ENCODE results near the gene SCGN. TPM values are rescaled to one million over a fixed set of nuclear protein-coding genes. Genes with fewer than 3 reads are reported as not detected.

Gene SCGN
- total RNA-seq, 3 donors from 2014 or later = not detected

DNA sequence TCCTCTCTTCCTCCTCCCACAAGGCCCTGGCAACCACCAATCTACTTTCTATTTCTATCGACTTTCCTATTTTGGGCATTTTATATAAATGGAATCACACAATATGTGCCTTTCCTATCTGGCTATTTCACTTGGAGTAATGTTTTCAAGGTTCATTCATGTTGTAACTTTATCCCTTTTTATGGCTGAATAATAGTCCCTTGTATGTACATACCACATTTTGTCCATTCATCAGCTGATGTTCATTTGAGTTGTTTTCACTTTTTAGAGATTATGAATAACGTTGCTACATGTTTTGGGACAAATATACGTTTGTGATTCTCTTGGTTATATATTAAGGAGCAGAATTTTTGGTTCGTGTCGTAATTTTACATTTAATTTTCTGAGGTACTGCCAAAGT lies 33.9 kb downstream of the SCGN start:
- H3K27me3 Mint-ChIP-seq (ENCODE audit: low read depth) = peaks cover 25% of the 10 kb centered on the region
- no peak for ATAC-seq
- DNase-seq = no peak

GRCh38 chr6:25686856-25687255 lies 34.8 kb downstream of the SCGN start:
- ATAC-seq (no peak), DNase-seq (no peak)
- Mint-ChIP-seq H3K36me3 (ENCODE audit: insufficient read depth) (no peaks in the 10 kb centered on the region), H3K27me3 (ENCODE audit: low read depth) (peaks cover 31% of the 10 kb centered on the region), H3K4me1 (ENCODE audit: low read depth) (no peaks in the 10 kb centered on the region), H3K9me3 (no peaks in the 10 kb centered on the region), H3K4me3 (no peak overlapping the region)

More for the DNA sequence above, 33.9 kb downstream of the SCGN start:
- Mint-ChIP-seq H3K9me3 (no peaks in the 10 kb centered on the region), H3K36me3 (ENCODE audit: insufficient read depth) (no peaks in the 10 kb centered on the region), H3K4me1 (ENCODE audit: low read depth) (no peaks in the 10 kb centered on the region), H3K4me3 (no peak overlapping the region)

DNA sequence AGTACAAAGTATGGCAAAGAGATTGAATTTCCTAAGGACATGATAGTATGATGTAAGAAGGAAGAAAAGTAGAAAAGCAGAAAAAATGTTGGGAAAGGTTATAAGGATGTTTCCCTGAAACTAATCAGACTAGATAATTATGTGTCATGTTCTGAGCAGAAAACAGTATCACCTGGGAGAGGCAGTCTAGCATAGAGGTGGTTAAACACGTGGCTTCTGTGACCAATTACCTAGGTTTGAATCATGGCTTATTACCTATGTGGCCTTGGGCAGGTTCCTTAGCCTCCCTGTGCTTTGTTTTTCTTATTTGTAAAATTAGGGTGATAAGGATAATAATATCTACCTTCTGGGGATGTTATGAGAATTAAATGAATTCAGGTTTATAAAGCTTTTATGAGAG lies 38.0 kb downstream of the SCGN start:
- Mint-ChIP-seq H3K9me3 (no peaks in the 10 kb centered on the region), H3K27me3 (ENCODE audit: low read depth) (peaks cover 29% of the 10 kb centered on the region), H3K4me3 (no peak overlapping the region), H3K4me1 (ENCODE audit: low read depth) (no peaks in the 10 kb centered on the region), H3K36me3 (ENCODE audit: insufficient read depth) (no peaks in the 10 kb centered on the region)
- no peak for DNase-seq
- no peak for ATAC-seq

GRCh38 chr6:25691894-25692293 lies 39.9 kb downstream of the SCGN start:
- ATAC-seq (no peak), DNase-seq (no peak)
- H3K4me1 Mint-ChIP-seq (ENCODE audit: low read depth) = no peaks in the 10 kb centered on the region
- no peaks in the 10 kb centered on the region for H3K36me3 Mint-ChIP-seq (ENCODE audit: insufficient read depth)
- no peaks in the 10 kb centered on the region for H3K9me3 Mint-ChIP-seq
- H3K27me3 Mint-ChIP-seq (ENCODE audit: low read depth) = peaks cover 34% of the 10 kb centered on the region
- no peak overlapping the region for H3K4me3 Mint-ChIP-seq

GRCh38 chr6:25692472-25692871 lies 40.5 kb downstream of the SCGN start:
- no peaks in the 10 kb centered on the region for H3K36me3 Mint-ChIP-seq (ENCODE audit: insufficient read depth)
- H3K27me3 Mint-ChIP-seq (ENCODE audit: low read depth) = peaks cover 34% of the 10 kb centered on the region
- ATAC-seq = no peak

DNA sequence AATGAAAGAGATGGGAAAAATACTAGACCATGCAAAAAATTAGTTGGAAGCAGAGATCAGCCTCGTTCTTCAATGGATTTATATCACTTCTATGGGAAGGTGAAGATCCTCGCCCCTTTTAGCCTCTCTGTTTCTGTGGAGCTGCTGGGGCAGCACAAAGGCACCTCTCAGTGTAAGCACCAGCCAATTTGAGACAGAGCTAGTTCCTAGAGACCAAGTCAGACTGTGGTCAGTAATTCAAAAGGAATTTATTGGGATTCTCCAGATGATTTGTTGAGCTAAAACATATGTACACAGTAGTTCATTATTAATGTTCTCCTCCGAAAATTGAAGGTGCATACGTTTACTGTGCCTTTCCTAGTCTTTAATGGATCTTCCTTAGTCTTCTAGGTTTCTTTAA lies 42.4 kb downstream of the SCGN start:
- no peak for ATAC-seq

More at GRCh38 chr6:25692472-25692871, 40.5 kb downstream of the SCGN start:
- H3K9me3 Mint-ChIP-seq = no peaks in the 10 kb centered on the region
- no peak overlapping the region for H3K4me3 Mint-ChIP-seq
- no peak for DNase-seq
- no peaks in the 10 kb centered on the region for H3K4me1 Mint-ChIP-seq (ENCODE audit: low read depth)

GRCh38 chr6:25695671-25696070 lies 43.7 kb downstream of the SCGN start:
- no peaks in the 10 kb centered on the region for H3K36me3 Mint-ChIP-seq (ENCODE audit: insufficient read depth)
- H3K4me1 Mint-ChIP-seq (ENCODE audit: low read depth) = no peaks in the 10 kb centered on the region
- ATAC-seq (no peak), DNase-seq (no peak)
- H3K27me3 Mint-ChIP-seq (ENCODE audit: low read depth) = peaks cover 21% of the 10 kb centered on the region
- H3K4me3 Mint-ChIP-seq = no peak overlapping the region
- no peaks in the 10 kb centered on the region for H3K9me3 Mint-ChIP-seq

More for the DNA sequence above, 42.4 kb downstream of the SCGN start:
- Mint-ChIP-seq H3K27me3 (ENCODE audit: low read depth) (peaks cover 30% of the 10 kb centered on the region), H3K36me3 (ENCODE audit: insufficient read depth) (no peaks in the 10 kb centered on the region), H3K9me3 (no peaks in the 10 kb centered on the region), H3K4me3 (no peak overlapping the region), H3K4me1 (ENCODE audit: low read depth) (no peaks in the 10 kb centered on the region)
- no peak for DNase-seq

DNA sequence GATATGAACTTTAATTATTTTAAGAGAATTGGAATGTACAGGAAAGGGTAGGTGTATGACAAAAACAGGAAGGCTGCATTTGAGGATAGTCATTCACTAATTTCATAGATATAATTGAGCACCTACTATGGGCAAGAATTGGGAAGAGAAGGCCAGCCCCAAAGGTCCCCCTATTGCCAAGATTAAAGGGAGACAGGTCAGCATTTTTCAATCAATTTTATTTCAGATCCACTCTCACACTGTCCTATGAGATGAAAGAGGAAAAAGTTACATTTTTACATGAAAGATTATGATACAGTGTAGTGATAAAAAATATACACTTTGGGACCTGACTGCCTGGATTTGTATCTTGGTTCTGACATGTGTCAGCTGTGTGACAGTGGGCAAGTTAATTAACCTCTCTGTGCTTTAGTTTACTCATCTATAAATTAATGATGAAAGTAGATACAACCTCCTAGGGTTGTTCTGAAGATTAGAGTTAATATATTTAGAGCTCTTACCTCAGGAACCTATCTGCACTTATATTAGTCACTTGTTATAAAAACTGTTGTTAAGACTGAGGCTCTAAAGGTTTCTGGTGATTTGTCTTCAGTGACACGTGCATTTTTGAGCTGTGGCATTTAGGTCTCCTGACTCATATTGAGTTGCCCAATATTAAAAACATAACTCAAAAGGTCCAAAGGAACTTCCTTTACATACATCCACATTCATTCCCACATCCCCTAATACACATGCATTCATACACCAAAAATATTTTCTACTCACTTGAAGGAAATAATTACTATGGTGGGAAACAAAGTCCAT lies 45.7 kb downstream of the SCGN start:
- no peak for ATAC-seq
- Mint-ChIP-seq H3K36me3 (ENCODE audit: insufficient read depth) (no peaks in the 10 kb centered on the region), H3K27me3 (ENCODE audit: low read depth) (peaks cover 10% of the 10 kb centered on the region), H3K9me3 (no peaks in the 10 kb centered on the region), H3K4me3 (no peak overlapping the region), H3K4me1 (ENCODE audit: low read depth) (no peaks in the 10 kb centered on the region)
- DNase-seq = no peak

DNA sequence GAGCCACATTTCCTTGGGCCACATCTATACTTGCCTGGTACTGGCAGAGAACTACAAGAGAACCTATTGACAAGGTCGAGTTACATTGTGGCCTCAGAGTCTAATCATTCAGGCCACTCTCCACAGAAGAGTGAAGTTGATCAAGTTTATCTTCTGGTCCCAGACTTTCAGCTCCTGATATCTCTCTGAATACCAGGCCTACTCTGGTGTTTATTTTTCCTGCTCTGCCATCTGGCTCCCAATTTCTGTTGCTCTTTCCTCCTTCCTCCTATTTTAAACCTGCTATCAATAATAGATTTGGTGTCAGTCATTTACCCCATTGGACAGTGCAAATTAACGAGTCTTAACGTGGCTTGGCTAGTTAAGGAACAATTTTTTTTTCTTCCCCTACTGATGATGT lies 46.6 kb downstream of the SCGN start:
- ATAC-seq (no peak), DNase-seq (no peak)
- no peaks in the 10 kb centered on the region for H3K36me3 Mint-ChIP-seq (ENCODE audit: insufficient read depth)
- no peaks in the 10 kb centered on the region for H3K9me3 Mint-ChIP-seq
- H3K27me3 Mint-ChIP-seq (ENCODE audit: low read depth) = peaks cover 10% of the 10 kb centered on the region
- no peaks in the 10 kb centered on the region for H3K4me1 Mint-ChIP-seq (ENCODE audit: low read depth)
- no peak overlapping the region for H3K4me3 Mint-ChIP-seq

DNA sequence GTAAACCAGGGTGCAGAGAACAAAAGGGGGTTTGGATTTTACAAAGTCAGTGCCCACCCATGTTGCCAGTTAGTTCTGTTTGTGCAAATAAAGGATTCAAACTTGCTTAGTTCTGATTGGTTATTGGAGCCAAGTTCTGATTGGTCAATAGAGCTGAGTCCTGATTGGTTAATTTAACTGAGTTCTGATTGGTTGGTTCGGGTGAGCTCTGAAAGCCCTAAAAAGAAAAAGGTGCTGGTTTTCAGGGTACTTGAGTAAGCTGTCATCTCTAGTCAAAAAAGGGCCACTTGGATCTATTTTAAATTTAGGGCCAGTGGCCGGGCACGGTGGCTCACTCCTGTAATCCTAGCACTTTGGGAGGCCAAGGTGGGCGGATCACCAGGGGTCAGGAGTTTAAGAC lies 47.6 kb downstream of the SCGN start:
- Mint-ChIP-seq H3K9me3 (no peaks in the 10 kb centered on the region), H3K4me3 (no peak overlapping the region), H3K4me1 (ENCODE audit: low read depth) (no peaks in the 10 kb centered on the region), H3K36me3 (ENCODE audit: insufficient read depth) (no peaks in the 10 kb centered on the region), H3K27me3 (ENCODE audit: low read depth) (peaks cover 9% of the 10 kb centered on the region)
- ATAC-seq (no peak), DNase-seq (no peak)

GRCh38 chr6:25700761-25701160 lies 48.7 kb downstream of the SCGN start:
- Mint-ChIP-seq H3K4me3 (no peak overlapping the region), H3K36me3 (ENCODE audit: insufficient read depth) (no peaks in the 10 kb centered on the region), H3K27me3 (ENCODE audit: low read depth) (peaks cover 6% of the 10 kb centered on the region), H3K4me1 (ENCODE audit: low read depth) (no peaks in the 10 kb centered on the region), H3K9me3 (no peaks in the 10 kb centered on the region)
- no peak for DNase-seq
- no peak for ATAC-seq

- Mint-ChIP-seq H3K4me3 (no peak overlapping the region), H3K9me3 (no peaks in the 10 kb centered on the region), H3K4me1 (ENCODE audit: low read depth) (no peaks in the 10 kb centered on the region), H3K27me3 (ENCODE audit: low read depth) (peaks cover 7% of the 10 kb centered on the region), H3K36me3 (ENCODE audit: insufficient read depth) (no peaks in the 10 kb centered on the region)
- no peak for ATAC-seq
- DNase-seq = no peak
Measured at GRCh38 chr6:25701807-25702206, 49.8 kb downstream of the SCGN start.

- Mint-ChIP-seq H3K9me3 (no peaks in the 10 kb centered on the region), H3K4me3 (no peak overlapping the region), H3K36me3 (ENCODE audit: insufficient read depth) (no peaks in the 10 kb centered on the region), H3K27me3 (ENCODE audit: low read depth) (peaks cover 12% of the 10 kb centered on the region), H3K4me1 (ENCODE audit: low read depth) (no peaks in the 10 kb centered on the region)
- DNase-seq = no peak
- ATAC-seq = no peak
Measured at GRCh38 chr6:25703005-25703404, 51.0 kb downstream of the SCGN start.

DNA sequence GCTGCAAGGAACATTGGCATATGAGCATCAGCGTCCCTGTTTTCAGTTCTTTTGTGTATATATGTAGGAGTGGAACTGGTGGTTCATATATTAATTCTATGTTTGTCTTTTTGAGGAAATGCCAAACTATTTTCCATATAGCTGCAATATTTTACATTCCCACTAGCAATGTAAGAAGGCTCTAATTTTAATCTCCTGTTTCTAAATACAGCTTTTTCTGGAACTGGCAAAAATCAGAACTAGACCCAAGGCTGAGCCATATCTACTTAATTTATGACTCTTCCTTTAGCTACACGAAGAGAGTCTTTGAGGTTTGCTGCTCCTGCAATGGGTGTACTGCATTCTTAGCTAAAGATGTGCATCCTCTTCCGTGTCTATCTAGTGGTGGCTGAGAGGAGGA lies 52.0 kb downstream of the SCGN start:
- no peak for DNase-seq
- Mint-ChIP-seq H3K36me3 (ENCODE audit: insufficient read depth) (no peaks in the 10 kb centered on the region), H3K9me3 (no peaks in the 10 kb centered on the region), H3K4me1 (ENCODE audit: low read depth) (no peaks in the 10 kb centered on the region), H3K27me3 (ENCODE audit: low read depth) (peaks cover 8% of the 10 kb centered on the region), H3K4me3 (no peak overlapping the region)
- ATAC-seq = no peak

DNA sequence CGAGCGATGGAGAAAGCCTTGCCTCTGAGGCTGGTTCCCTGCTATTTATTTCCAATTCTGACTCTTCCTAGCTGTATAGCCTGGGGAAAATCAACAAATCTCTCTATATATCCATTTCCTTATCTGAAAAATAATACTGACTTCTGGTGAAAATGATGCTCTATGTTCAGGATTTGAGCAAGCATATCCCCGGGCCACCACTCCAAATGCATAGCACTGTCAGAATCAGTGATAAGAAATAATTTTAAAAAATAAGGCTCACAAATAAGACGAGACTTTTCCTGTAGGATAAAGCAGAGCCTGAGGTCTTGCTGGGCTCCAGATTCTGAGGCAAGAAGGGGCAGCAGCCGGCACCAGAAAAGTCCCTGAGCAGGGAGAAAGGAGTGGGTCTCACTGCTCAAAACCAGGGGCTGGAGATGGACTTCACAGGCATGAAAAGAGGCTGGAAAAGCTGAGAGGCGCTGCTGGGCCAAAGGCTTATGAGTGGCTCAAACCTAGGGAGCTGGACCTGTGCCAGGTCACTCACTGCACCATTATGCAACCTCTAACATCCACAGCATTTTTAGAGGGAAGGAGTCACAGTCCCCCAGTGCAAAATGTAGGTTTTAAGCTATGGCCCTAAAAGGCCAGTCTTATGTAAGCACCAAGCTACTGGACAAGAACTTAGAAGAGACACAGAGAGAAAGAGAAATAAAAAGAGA lies 54.4 kb downstream of the SCGN start:
- Mint-ChIP-seq H3K4me3 (no peak overlapping the region), H3K27me3 (ENCODE audit: low read depth) (peaks cover 8% of the 10 kb centered on the region), H3K36me3 (ENCODE audit: insufficient read depth) (no peaks in the 10 kb centered on the region), H3K4me1 (ENCODE audit: low read depth) (no peaks in the 10 kb centered on the region), H3K9me3 (no peaks in the 10 kb centered on the region)
- ATAC-seq (no peak), DNase-seq (no peak)
